Left ventricle myocardium inferior (tissue), 1 donor: ENCODE measurements around the gene TTPAL. TPM values are rescaled to one million over a fixed set of nuclear protein-coding genes. Genes with fewer than 3 reads are reported as not detected.

Experiments used
- DNase-seq: peaks from one replicate; pipeline ENCODE4 v3.0.0-alpha.2; 2020
- H3K27ac ChIP-seq: fragments of 200-600 bp; replicated peaks from 2 replicates; pipeline ENCODE4 v1.8.0; 2021
- H3K27me3 ChIP-seq: fragments of 200-600 bp; 2 replicates; pipeline ENCODE4 v1.8.0; 2021; ENCODE audit warnings: low read depth
- H3K36me3 ChIP-seq: fragments of 200-600 bp; 2 replicates; pipeline ENCODE4 v1.8.0; 2021
- H3K4me1 ChIP-seq: fragments of 200-600 bp; 2 replicates; pipeline ENCODE4 v1.8.0; 2021
- H3K4me3 ChIP-seq: fragments of 200-600 bp; 2 replicates; pipeline ENCODE4 v1.8.0; 2021; ENCODE audit warnings: mild to moderate bottlenecking, moderate library complexity
- H3K9me3 ChIP-seq: fragments of 200-600 bp; replicated peaks from 2 replicates; pipeline ENCODE4 v1.8.0; 2021
- CTCF ChIP-seq: fragments of 200-600 bp; IDR thresholded peaks from 2 replicates; pipeline ENCODE4 v1.8.0; 2021; ENCODE audit warnings: antibody characterized with exemption, mild to moderate bottlenecking, borderline replicate concordance
- intact Hi-C: fragments of 100-400 bp; cut with micrococcal nuclease; formaldehyde crosslinking; loops from one replicate; pipeline ENCODE4 v1.11.0; 2022
- total RNA-seq: library from RNA; stranded (reverse); fragmentation: NEBNext Ultra II Directional; extraction: Animal tissue kit (Norgen Biotek cat#: 25700); gene quantifications from one replicate; pipeline ENCODE4 v1.2.1, GENCODE V29; 2021
- donor health status: DM: no; HTN: yes; CAD: no; lungs with severe emphysema.

TTPAL gene
- total RNA-seq, 1 donor from 2014 or later = 4.5 TPM

- Histone ChIP-seq H3K9me3 (no peaks in the 10 kb centered on the region), H3K4me3 (no peak overlapping the region), H3K27me3 (no peaks in the 10 kb centered on the region), H3K36me3 (peaks cover 74% of the 10 kb centered on the region), H3K4me1 (peaks cover 8% of the 10 kb centered on the region), H3K27ac (no peak overlapping the region)
- no peak for TF ChIP-seq CTCF
- DNase-seq = no peak
- intact Hi-C loops = no loop called here
Measured at GRCh38 chr20:44489931-44490330, 14.3 kb downstream of the TTPAL start.

GRCh38 chr20:44491635-44492395 is 16.1 kb downstream of the TTPAL start:
- intact Hi-C loops = no loop called here
- Histone ChIP-seq H3K27ac (peak overlapping the region; percentile 32), H3K27me3 (no peaks in the 10 kb centered on the region), H3K4me3 (no peak overlapping the region), H3K36me3 (peaks cover 92% of the 10 kb centered on the region), H3K4me1 (peaks cover 8% of the 10 kb centered on the region), H3K9me3 (no peaks in the 10 kb centered on the region)
- TF ChIP-seq CTCF = no peak
- no peak for DNase-seq

GRCh38 chr20:44494266-44494665 is 18.6 kb downstream of the TTPAL start:
- intact Hi-C loops = no loop called here
- Histone ChIP-seq H3K27ac (no peak overlapping the region), H3K4me3 (no peak overlapping the region), H3K36me3 (peaks cover 98% of the 10 kb centered on the region), H3K9me3 (no peaks in the 10 kb centered on the region), H3K4me1 (peaks cover 8% of the 10 kb centered on the region), H3K27me3 (no peaks in the 10 kb centered on the region)
- no peak for TF ChIP-seq CTCF
- DNase-seq = no peak

- peaks cover 98% of the 10 kb centered on the region for H3K36me3 ChIP-seq
- no peaks in the 10 kb centered on the region for H3K27me3 ChIP-seq
- no peak for DNase-seq
- peaks cover 8% of the 10 kb centered on the region for H3K4me1 ChIP-seq
- H3K9me3 ChIP-seq = no peaks in the 10 kb centered on the region
- no peak overlapping the region for H3K4me3 ChIP-seq
- TF ChIP-seq CTCF = no peak
- no peak overlapping the region for H3K27ac ChIP-seq
- intact Hi-C loops = no loop called here
Measured at GRCh38 chr20:44494681-44495080, 19.0 kb downstream of the TTPAL start.

- DNase-seq = no peak
- intact Hi-C loops = no loop called here
- peaks cover 98% of the 10 kb centered on the region for H3K36me3 ChIP-seq
- no peak for TF ChIP-seq CTCF
- H3K9me3 ChIP-seq = no peaks in the 10 kb centered on the region
- peaks cover 9% of the 10 kb centered on the region for H3K4me1 ChIP-seq
- H3K4me3 ChIP-seq = no peak overlapping the region
- H3K27me3 ChIP-seq = no peaks in the 10 kb centered on the region
- H3K27ac ChIP-seq = no peak overlapping the region
Measured at GRCh38 chr20:44495257-44495656, 19.6 kb downstream of the TTPAL start.
